ENCODE results near the gene KIT.
A peak's percentile ranks its signal among the peaks of the same experiment; 100 is the strongest.

Gene KIT

DNA sequence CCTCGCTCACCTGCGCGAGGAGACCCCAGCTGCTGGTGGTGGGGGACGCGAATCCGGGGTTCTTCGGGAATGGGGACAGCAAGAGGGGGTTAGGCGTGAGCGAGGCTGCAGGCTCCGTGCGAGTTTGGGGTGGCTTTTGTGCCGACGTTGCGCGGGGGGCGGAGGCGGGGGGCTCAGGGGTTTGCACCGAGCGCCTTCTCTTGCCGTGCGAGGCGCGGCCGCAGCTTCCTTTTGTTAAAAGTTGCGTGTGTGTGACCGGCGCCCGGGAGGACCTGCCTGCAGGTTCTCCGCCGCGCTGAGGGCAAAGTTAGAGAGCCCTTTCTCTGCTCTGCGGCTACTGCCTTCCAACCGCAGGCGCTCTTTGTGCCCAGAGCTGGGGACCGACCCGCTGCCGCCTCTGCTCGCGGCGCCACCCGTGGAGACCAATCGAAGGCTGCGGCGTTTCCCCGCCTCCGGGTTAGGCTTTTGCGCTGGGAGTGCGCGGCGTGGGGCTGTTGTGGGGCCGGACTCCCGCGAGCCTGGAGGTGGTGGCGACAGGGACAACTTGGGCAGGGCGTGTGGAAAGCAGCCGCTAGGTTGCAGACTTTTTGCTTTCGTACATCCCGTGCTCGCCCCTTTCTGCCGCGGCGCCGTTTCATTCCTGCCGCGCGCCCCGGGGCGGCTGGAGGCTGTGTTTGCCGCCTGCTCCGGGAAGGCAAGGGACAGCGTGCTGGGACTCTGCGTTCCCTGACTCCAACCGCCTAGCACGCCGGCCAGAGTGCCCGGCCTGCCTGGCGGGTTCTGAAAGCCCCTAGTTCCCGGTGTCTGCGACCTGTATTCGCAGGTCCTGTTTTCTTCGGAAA lies 716 bp downstream of the KIT start:
- peak; percentile 52 to 82 for DNase-seq (ENCODE audit: low read depth in 1 of 2, low spot score in 1 of 2)
- H3K4me3 ChIP-seq (replicated peaks; ENCODE audit: insufficient read depth, low read length), result peak overlapping the region; percentile 45

DNA sequence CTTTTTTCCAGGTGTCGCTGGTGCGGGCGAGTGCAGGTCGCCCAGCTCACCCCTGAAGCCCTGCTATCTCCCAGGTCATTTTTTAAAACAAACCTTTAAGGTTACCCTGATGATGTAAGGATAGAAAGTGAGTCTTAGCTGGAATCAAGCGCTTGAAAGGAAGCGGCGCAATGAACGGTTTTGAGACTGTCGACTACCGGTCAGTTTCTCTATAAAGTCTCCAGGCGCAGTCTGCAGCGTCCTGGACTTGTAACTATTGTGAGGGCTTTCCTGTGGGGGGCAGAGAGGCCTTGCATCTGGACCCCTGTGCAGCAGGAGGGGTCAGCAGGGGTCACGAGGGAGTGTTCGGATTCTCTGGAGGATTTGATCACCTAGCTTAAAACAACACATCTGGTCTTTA lies 1.6 kb downstream of the KIT start:
- Histone ChIP-seq H3K27me3 (ENCODE audit: insufficient read depth, poor library complexity, severe bottlenecking) (peaks cover 7% of the 10 kb centered on the region), H3K27ac (replicated peaks) (peak overlapping the region; percentile 66), H3K4me3 (replicated peaks; ENCODE audit: insufficient read depth, low read length) (peak overlapping the region; percentile 45)
- peak in 1 of 2 experiments; percentile 16 for DNase-seq (ENCODE audit: low read depth in 1 of 2, low spot score in 1 of 2)
- TF ChIP-seq, protein P1, sequence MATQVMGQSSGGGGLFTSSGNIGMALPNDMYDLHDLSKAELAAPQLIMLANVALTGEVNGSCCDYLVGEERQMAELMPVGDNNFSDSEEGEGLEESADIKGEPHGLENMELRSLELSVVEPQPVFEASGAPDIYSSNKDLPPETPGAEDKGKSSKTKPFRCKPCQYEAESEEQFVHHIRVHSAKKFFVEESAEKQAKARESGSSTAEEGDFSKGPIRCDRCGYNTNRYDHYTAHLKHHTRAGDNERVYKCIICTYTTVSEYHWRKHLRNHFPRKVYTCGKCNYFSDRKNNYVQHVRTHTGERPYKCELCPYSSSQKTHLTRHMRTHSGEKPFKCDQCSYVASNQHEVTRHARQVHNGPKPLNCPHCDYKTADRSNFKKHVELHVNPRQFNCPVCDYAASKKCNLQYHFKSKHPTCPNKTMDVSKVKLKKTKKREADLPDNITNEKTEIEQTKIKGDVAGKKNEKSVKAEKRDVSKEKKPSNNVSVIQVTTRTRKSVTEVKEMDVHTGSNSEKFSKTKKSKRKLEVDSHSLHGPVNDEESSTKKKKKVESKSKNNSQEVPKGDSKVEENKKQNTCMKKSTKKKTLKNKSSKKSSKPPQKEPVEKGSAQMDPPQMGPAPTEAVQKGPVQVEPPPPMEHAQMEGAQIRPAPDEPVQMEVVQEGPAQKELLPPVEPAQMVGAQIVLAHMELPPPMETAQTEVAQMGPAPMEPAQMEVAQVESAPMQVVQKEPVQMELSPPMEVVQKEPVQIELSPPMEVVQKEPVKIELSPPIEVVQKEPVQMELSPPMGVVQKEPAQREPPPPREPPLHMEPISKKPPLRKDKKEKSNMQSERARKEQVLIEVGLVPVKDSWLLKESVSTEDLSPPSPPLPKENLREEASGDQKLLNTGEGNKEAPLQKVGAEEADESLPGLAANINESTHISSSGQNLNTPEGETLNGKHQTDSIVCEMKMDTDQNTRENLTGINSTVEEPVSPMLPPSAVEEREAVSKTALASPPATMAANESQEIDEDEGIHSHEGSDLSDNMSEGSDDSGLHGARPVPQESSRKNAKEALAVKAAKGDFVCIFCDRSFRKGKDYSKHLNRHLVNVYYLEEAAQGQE (IDR thresholded peaks at IDR 0.05; ENCODE audit: insufficient replicate concordance, low read depth), result no peak
- TF ChIP-seq SPI1 (IDR thresholded peaks at IDR 0.05; ENCODE audit: borderline replicate concordance, low read depth) (no peak), POLR2AphosphoS5 (IDR thresholded peaks at IDR 0.05; ENCODE audit: low read depth) (no peak), GABPA (IDR thresholded peaks at IDR 0.05; ENCODE audit: low read depth) (no peak)
- TF ChIP-seq, protein P2, sequence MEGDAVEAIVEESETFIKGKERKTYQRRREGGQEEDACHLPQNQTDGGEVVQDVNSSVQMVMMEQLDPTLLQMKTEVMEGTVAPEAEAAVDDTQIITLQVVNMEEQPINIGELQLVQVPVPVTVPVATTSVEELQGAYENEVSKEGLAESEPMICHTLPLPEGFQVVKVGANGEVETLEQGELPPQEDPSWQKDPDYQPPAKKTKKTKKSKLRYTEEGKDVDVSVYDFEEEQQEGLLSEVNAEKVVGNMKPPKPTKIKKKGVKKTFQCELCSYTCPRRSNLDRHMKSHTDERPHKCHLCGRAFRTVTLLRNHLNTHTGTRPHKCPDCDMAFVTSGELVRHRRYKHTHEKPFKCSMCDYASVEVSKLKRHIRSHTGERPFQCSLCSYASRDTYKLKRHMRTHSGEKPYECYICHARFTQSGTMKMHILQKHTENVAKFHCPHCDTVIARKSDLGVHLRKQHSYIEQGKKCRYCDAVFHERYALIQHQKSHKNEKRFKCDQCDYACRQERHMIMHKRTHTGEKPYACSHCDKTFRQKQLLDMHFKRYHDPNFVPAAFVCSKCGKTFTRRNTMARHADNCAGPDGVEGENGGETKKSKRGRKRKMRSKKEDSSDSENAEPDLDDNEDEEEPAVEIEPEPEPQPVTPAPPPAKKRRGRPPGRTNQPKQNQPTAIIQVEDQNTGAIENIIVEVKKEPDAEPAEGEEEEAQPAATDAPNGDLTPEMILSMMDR (IDR thresholded peaks at IDR 0.05; ENCODE audit: insufficient read depth, low read length), result no peak

More for the DNA sequence above, 716 bp downstream of the KIT start:
- H3K27ac ChIP-seq (replicated peaks), result peak overlapping the region; percentile 66
- peak; percentile 54 for TF ChIP-seq POLR2AphosphoS5 (IDR thresholded peaks at IDR 0.05; ENCODE audit: low read depth)
- no peak for TF ChIP-seq GABPA (IDR thresholded peaks at IDR 0.05; ENCODE audit: low read depth)
- peaks cover 7% of the 10 kb centered on the region for H3K27me3 ChIP-seq (ENCODE audit: insufficient read depth, poor library complexity, severe bottlenecking)

DNA sequence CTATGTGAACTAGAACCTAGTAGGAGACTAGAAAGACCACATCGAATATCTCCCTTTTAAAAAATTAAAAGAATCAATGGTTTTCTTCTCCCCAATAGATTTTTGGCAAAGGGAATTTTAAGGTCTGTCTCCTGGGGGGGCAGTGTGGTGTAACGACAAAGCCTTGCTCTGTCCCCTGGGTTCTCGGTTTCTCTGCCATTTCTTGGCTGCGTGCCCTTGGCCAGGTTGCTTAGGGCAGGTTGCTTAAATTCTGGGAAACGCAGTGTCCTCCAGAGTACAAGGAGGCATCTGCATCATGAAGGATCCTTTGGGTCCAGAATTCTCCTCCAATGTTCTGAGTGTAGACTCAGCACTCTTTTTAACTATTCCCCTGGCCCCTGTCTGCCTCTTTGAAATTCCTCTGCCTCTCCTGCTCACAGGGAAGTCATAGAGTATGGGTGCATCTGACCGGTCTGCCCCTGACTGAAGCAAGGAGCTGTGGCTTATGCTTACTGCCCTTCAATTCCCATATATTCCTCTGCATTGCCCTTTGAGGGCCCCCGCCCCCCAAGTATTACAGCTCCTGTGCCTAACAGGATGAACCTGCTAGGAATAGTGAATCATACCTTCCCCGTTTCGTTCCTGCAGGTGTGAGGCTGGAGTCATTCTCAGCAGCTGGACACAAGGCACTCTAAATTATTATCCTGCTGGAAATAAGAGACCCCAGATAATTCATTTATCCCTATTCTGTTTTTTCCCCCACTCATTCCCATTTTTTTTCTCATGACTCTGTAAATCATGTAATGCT lies 2.2 kb downstream of the KIT start:
- Histone ChIP-seq H3K27me3 (ENCODE audit: insufficient read depth, poor library complexity, severe bottlenecking) (peaks cover 7% of the 10 kb centered on the region), H3K4me3 (replicated peaks; ENCODE audit: insufficient read depth, low read length) (no peak overlapping the region), H3K27ac (replicated peaks) (peak overlapping the region; percentile 66)
- TF ChIP-seq, protein P2 (IDR thresholded peaks at IDR 0.05; ENCODE audit: insufficient read depth, low read length), result no peak
- TF ChIP-seq POLR2AphosphoS5 (IDR thresholded peaks at IDR 0.05; ENCODE audit: low read depth) (no peak), GABPA (IDR thresholded peaks at IDR 0.05; ENCODE audit: low read depth) (no peak), SPI1 (IDR thresholded peaks at IDR 0.05; ENCODE audit: borderline replicate concordance, low read depth) (no peak)
- TF ChIP-seq, protein P1 (IDR thresholded peaks at IDR 0.05; ENCODE audit: insufficient replicate concordance, low read depth), result no peak
- peak in 1 of 2 experiments; percentile 25 for DNase-seq (ENCODE audit: low read depth in 1 of 2, low spot score in 1 of 2)

DNA sequence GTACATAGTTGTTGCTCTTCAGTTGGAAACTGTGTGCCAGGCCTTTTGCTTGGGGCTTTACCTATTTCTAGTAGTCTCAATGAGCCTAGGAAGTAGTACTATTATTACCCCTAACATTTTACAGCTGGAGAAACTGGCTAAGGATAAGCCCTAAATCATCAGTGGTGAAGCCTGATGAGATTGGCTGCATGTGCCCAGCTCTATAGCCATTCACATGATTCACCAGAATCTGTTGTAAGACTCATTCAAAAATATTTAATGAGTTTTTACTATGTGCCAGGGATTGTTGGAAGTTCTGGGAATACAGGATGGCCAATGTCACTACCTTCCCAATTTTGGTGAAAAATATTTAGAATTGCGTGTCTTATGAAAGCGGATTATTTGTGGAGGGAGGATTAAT lies 2.8 kb downstream of the KIT start:
- H3K4me3 ChIP-seq (replicated peaks; ENCODE audit: insufficient read depth, low read length), result no peak overlapping the region
- TF ChIP-seq, protein P2 (IDR thresholded peaks at IDR 0.05; ENCODE audit: insufficient read depth, low read length), result no peak
- TF ChIP-seq, protein P1 (IDR thresholded peaks at IDR 0.05; ENCODE audit: insufficient replicate concordance, low read depth), result no peak
- TF ChIP-seq SPI1 (IDR thresholded peaks at IDR 0.05; ENCODE audit: borderline replicate concordance, low read depth), result no peak
- no peak for TF ChIP-seq GABPA (IDR thresholded peaks at IDR 0.05; ENCODE audit: low read depth)
- no peak for TF ChIP-seq POLR2AphosphoS5 (IDR thresholded peaks at IDR 0.05; ENCODE audit: low read depth)
- no peak for DNase-seq (ENCODE audit: low read depth in 1 of 2, low spot score in 1 of 2)
- H3K27ac ChIP-seq (replicated peaks), result no peak overlapping the region
- peaks cover 7% of the 10 kb centered on the region for H3K27me3 ChIP-seq (ENCODE audit: insufficient read depth, poor library complexity, severe bottlenecking)

Data from HL-60 (cell line).